Left lung (tissue), 10 donors: Measurements from ENCODE around the gene MPZL1. TPM values are rescaled to one million over a fixed set of nuclear protein-coding genes. Genes with fewer than 3 reads are reported as not detected.
A peak's percentile ranks its signal among the peaks of the same experiment; 100 is the strongest.

ENCODE experiments used
- ATAC-seq: fragments of 200-7000 bp; cut with Tn5 transposase; one replicate; pipeline ENCODE4 v1.9.1; 2020; ENCODE audit warnings: moderate library complexity
- DNase-seq, 4 donors: peaks; one replicate each; pipeline ENCODE4 v3.0.0-alpha.2; 2013 to 2020
- H3K27ac ChIP-seq, 2 donors: fragments of 200-600 bp; sonication (generic) in 1 of 2; one replicate each; pipeline versions ENCODE4 v1.5.0 to v1.8.0; 2020 to 2021
- H3K27me3 ChIP-seq, 2 donors: fragments of 200-600 bp; sonication (generic) in 1 of 2; one replicate each; pipeline versions ENCODE4 v1.5.0 to v1.8.0; 2020 to 2021
- H3K36me3 ChIP-seq, 2 donors: fragments of 200-600 bp; sonication (generic) in 1 of 2; one replicate each; pipeline versions ENCODE4 v1.5.0 to v1.8.0; 2020 to 2021
- H3K4me1 ChIP-seq, 2 donors: fragments of 200-600 bp; one replicate each; pipeline ENCODE4 v1.8.0; 2021
- H3K4me3 ChIP-seq, 2 donors: fragments of 200-600 bp; sonication (generic) in 1 of 2; one replicate each; pipeline versions ENCODE4 v1.5.0 to v1.8.0; 2020 to 2021; ENCODE audit warnings: mild to moderate bottlenecking in 1 of 2
- H3K9me3 ChIP-seq, 2 donors: fragments of 200-600 bp; sonication (generic) in 1 of 2; one replicate each; pipeline versions ENCODE4 v1.5.0 to v1.8.0; 2020 to 2021
- intact Hi-C, 2 donors: fragments of 100-400 bp; cut with DNase I; formaldehyde crosslinking; loops; one replicate each; pipeline versions ENCODE4 v1.11.2 to v1.14.2; 2022
- polyA plus RNA-seq, 6 donors: library from polyadenylated mRNA; unstranded; fragments of 120-200 nt; gene quantifications; one replicate each; pipeline ENCODE4 v1.2.1, GENCODE V29; 2013; ENCODE audit not compliant: insufficient read length in 6 of 6
- total RNA-seq, 2 donors: library from RNA; stranded (reverse); fragmentation: NEBNext Ultra II Directional; extraction: Animal tissue kit (Norgen Biotek cat#: 25700); gene quantifications; one replicate each; pipeline ENCODE4 v1.2.1, GENCODE V29; 2021
- TF ChIP-seq, protein P1 (sequence below), 2 donors: fragments of 200-600 bp; sonication (generic) in 1 of 2; IDR thresholded peaks; one replicate each; pipeline versions ENCODE4 v1.5.0 to v1.8.0; 2021; ENCODE audit warnings: antibody characterized with exemption in 2 of 2
- donor health status: DM: no; HTN: yes; CAD: no.
- donor health status: DM: no; HTN: no; CAD: no.

Gene MPZL1
- total and polyA plus RNA-seq, 8 donors: 110 to 148 (median 122) TPM

DNA sequence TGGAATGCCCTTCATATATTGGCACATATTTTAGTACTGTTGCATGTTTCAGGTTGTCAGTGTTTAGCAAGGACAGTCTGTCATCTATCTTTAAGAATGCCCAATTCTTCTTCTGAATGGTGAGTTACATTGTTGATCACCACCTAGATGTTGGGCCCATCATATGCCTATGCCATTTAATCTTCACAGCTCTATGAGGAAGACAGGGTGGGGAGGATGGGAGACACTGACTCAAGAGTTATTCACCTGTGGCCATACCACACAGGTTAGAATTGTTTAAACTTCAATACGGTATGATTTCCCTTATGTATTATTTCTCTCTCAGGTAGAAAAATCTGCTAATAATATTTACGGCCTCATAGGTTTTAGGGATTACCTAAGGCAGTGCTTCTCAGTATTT, 44.8 kb downstream of the MPZL1 start:
- no peak overlapping the region for H3K4me3 ChIP-seq
- TF ChIP-seq, protein P1, sequence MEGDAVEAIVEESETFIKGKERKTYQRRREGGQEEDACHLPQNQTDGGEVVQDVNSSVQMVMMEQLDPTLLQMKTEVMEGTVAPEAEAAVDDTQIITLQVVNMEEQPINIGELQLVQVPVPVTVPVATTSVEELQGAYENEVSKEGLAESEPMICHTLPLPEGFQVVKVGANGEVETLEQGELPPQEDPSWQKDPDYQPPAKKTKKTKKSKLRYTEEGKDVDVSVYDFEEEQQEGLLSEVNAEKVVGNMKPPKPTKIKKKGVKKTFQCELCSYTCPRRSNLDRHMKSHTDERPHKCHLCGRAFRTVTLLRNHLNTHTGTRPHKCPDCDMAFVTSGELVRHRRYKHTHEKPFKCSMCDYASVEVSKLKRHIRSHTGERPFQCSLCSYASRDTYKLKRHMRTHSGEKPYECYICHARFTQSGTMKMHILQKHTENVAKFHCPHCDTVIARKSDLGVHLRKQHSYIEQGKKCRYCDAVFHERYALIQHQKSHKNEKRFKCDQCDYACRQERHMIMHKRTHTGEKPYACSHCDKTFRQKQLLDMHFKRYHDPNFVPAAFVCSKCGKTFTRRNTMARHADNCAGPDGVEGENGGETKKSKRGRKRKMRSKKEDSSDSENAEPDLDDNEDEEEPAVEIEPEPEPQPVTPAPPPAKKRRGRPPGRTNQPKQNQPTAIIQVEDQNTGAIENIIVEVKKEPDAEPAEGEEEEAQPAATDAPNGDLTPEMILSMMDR (IDR thresholded peaks at IDR 0.05): no peak
- peaks cover 5 to 21% of the 10 kb centered on the region in 2 donors for H3K4me1 ChIP-seq
- no peaks in the 10 kb centered on the region for H3K27me3 ChIP-seq
- H3K27ac ChIP-seq: no peak overlapping the region
- intact Hi-C loops: no loop called here
- no peak for DNase-seq
- H3K36me3 ChIP-seq: peaks cover 0 to 10% of the 10 kb centered on the region in 2 donors
- H3K9me3 ChIP-seq: no peaks in the 10 kb centered on the region
- no peak for ATAC-seq

DNA sequence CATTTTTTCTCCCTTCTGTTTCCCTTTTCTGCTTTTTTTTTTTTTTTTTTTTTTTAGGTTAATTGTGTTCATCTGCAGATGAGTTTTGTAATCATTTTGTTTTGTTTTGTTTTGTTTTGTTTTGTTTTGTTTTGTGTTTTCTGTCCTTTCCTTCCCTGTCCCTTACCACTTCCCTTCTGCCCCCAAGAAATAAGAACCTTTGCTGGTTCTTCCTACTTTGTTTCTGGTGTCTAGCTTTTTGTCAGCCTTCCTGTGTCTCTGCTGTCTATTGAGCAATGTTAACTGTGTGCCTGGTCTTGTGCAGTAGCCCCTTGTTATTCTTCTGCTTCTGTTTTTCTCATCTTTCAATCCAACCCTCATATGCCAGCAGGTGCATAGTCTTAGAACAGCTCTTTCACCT, 46.0 kb downstream of the MPZL1 start:
- no peak overlapping the region for H3K4me3 ChIP-seq
- intact Hi-C loops: no loop called here
- peaks cover 0 to 21% of the 10 kb centered on the region in 2 donors for H3K36me3 ChIP-seq
- H3K27me3 ChIP-seq: no peaks in the 10 kb centered on the region
- ATAC-seq: peak; percentile 51
- DNase-seq: no peak
- H3K4me1 ChIP-seq: peaks cover 5 to 19% of the 10 kb centered on the region in 2 donors
- peak overlapping the region in 1 of 2 donors; percentile 69 for H3K27ac ChIP-seq
- H3K9me3 ChIP-seq: no peaks in the 10 kb centered on the region
- TF ChIP-seq, protein P1 (IDR thresholded peaks at IDR 0.05): no peak

DNA sequence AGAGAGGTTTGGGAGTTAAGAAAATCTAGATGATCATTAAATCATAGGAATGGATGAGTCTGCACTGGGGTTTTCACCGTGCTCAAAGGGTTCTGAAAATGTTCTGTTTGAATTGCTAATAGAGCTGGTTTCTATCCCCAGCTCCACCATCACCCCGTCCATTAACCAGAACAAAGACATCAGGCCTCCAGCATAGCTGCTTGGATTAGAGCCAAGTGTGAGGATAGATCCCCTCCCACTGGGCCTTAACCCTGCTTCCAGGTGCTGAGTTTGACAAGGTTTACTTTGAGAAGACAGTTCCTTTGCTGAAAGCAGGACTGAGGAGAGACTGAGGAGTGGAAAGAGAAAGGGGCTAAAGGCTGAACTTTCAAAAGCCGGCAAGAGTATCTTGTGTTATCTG, 48.3 kb downstream of the MPZL1 start:
- Histone ChIP-seq H3K27ac (no peak overlapping the region), H3K4me3 (no peak overlapping the region), H3K4me1 (peaks cover 0 to 9% of the 10 kb centered on the region in 2 donors), H3K9me3 (no peaks in the 10 kb centered on the region), H3K36me3 (peaks cover 0 to 21% of the 10 kb centered on the region in 2 donors), H3K27me3 (no peaks in the 10 kb centered on the region)
- TF ChIP-seq, protein P1 (IDR thresholded peaks at IDR 0.05): no peak
- intact Hi-C loops: no loop called here
- DNase-seq: no peak
- no peak for ATAC-seq

DNA sequence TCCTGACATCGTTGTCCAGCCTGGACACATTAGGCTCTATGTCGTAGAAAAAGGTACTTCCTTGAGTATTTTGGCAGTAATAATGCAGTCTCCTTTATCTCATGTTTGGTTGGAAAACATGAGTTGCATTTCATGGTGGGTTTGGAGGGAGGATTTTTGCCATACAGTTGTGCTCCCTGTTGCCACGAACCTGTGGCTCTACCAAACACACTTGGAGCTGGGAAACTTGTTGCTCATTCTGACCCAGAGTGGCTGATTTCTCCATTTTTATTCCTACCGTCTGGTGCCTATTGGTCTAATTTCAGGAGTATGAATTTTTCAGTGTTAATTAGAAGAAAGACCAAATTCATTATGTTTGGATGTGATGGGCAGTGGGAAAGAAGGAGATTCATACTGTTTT, 50.7 kb downstream of the MPZL1 start:
- Histone ChIP-seq H3K27me3 (no peaks in the 10 kb centered on the region), H3K27ac (no peak overlapping the region), H3K4me3 (no peak overlapping the region), H3K36me3 (peaks cover 0 to 29% of the 10 kb centered on the region in 2 donors), H3K4me1 (peaks cover 0 to 10% of the 10 kb centered on the region in 2 donors), H3K9me3 (no peaks in the 10 kb centered on the region)
- TF ChIP-seq, protein P1 (IDR thresholded peaks at IDR 0.05): no peak
- no peak for ATAC-seq
- intact Hi-C loops: no loop called here
- DNase-seq: no peak

DNA sequence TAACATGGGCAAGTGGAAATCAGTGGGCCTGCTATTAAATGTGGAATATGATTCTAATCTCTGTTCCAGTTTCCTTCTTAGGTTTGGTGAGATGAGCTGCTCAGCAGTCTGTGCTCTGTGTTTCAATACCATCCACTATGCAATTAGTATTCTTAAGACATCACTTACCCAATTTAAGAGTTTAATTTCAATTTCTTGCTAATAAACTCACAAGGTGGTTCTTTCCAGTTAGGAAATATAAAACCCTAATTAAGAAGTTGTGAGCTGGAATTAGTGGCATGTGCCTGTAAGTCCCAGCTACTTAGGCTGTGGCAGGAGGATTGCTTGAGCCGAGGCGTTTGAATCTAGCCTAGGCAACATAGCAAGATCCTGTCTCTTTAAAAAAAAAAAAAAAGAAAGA, 51.7 kb downstream of the MPZL1 start:
- no peak for ATAC-seq
- intact Hi-C loops: no loop called here
- Histone ChIP-seq H3K4me3 (no peak overlapping the region), H3K9me3 (no peaks in the 10 kb centered on the region), H3K4me1 (peaks cover 0 to 5% of the 10 kb centered on the region in 2 donors), H3K36me3 (peaks cover 0 to 32% of the 10 kb centered on the region in 2 donors), H3K27me3 (no peaks in the 10 kb centered on the region), H3K27ac (no peak overlapping the region)
- no peak for DNase-seq
- TF ChIP-seq, protein P1 (IDR thresholded peaks at IDR 0.05): no peak
